Endothelial cell of umbilical vein (primary cell): Measurements from ENCODE around the gene COX4I1. TPM values are rescaled to one million over a fixed set of nuclear protein-coding genes. Genes with fewer than 3 reads are reported as not detected.

Source experiments
- BruUV-seq: library from RNA; stranded (reverse); fragments of 400-500 nt; replicated peaks from 2 replicates; lab custom pipeline; 2021; lab: Mats Ljungman, UMichigan
- CTCF ChIA-PET: fragments of 300-600, 350-600 bp; sonication (Branson Sonifier 250); formaldehyde crosslinking; loops from one replicate; lab custom pipeline; 2021; ENCODE audit warnings: antibody characterized with exemption, inconsistent platforms; lab: Charles Lee
- POLR2A ChIA-PET: fragments of 300-600, 350-600 bp; sonication (Branson Sonifier 250); formaldehyde crosslinking; loops from one replicate; lab custom pipeline; 2021; ENCODE audit warnings: antibody characterized with exemption, inconsistent platforms; lab: Charles Lee
- DNase-seq: peaks from one replicate; pipeline ENCODE4 v3.0.0-alpha.2; 2011; ENCODE audit warnings: low read depth, low spot score
- FAIRE-seq: peaks from 2 replicates; lab custom pipeline; 2011; peaks lifted over from hg19 to GRCh38; lab: Jason Lieb, UNC
- H2AFZ ChIP-seq: 2 replicates; pipeline ENCODE4 v1.6.0; 2012; ENCODE audit warnings: low read depth, low read length, control low read depth, inconsistent platforms
- H3K27ac ChIP-seq: 2 replicates; pipeline ENCODE4 v1.5.1; 2011; ENCODE audit warnings: low read depth, mild to moderate bottlenecking, control low read depth, low read length, moderate library complexity; ENCODE audit not compliant: insufficient read depth
- H3K27me3 ChIP-seq, 2 experiments: 2 replicates each; pipeline versions ENCODE4 v1.6.0 to v1.6.1; 2011; ENCODE audit warnings: low read length in 2 of 2, mixed read lengths in 1 of 2; ENCODE audit not compliant: control insufficient read depth in 2 of 2, insufficient read depth in 2 of 2
- H3K36me3 ChIP-seq, 2 experiments: 2 replicates in 1 of 2; 3 replicates in 1 of 2; pipeline ENCODE4 v1.5.1; 2011; ENCODE audit warnings: low read length in 2 of 2, mild to moderate bottlenecking in 1 of 2, moderate library complexity in 1 of 2; ENCODE audit not compliant: control insufficient read depth in 2 of 2, insufficient read depth in 2 of 2; ENCODE audit errors: extremely low read depth in 1 of 2
- H3K4me1 ChIP-seq: 3 replicates; pipeline ENCODE4 v1.5.1; 2011; ENCODE audit warnings: mild to moderate bottlenecking, low read length; ENCODE audit not compliant: control insufficient read depth, insufficient read depth; ENCODE audit errors: extremely low read depth
- H3K4me2 ChIP-seq: 2 replicates; pipeline ENCODE4 v1.6.1; 2011; ENCODE audit warnings: low read length, control low read depth, mixed read lengths; ENCODE audit not compliant: insufficient read depth
- H3K4me3 ChIP-seq, 3 experiments: fragments of 200-600 bp in 1 of 3; sonication (generic), shearing (Covaris generic) in 1 of 3; replicated peaks in 1 of 3; 2 replicates each; pipeline ENCODE4 v1.5.1; 2011 to 2016; ENCODE audit warnings: control low read depth in 3 of 3, low read length in 3 of 3, mild to moderate bottlenecking in 2 of 3, inconsistent platforms in 1 of 3, low read depth in 1 of 3, moderate library complexity in 1 of 3; ENCODE audit not compliant: insufficient read depth in 1 of 3
- H3K79me2 ChIP-seq: 2 replicates; pipeline ENCODE4 v1.6.0; 2012; ENCODE audit warnings: low read length, inconsistent platforms; ENCODE audit not compliant: control insufficient read depth, insufficient read depth
- H3K9ac ChIP-seq: replicated peaks from 2 replicates; pipeline ENCODE3; 2011; ENCODE audit warnings: low read length, control low read depth; ENCODE audit not compliant: insufficient read depth; ENCODE audit errors: extremely low read depth
- H3K9me1 ChIP-seq: replicated peaks from 3 replicates; pipeline ENCODE4 v1.6.0; 2011; ENCODE audit warnings: mild to moderate bottlenecking, low read length; ENCODE audit not compliant: control insufficient read depth, insufficient read depth; ENCODE audit errors: extremely low read depth
- H3K9me3 ChIP-seq: replicated peaks from 2 replicates; pipeline ENCODE4 v1.5.1; 2012; ENCODE audit warnings: low read length, inconsistent platforms; ENCODE audit not compliant: control insufficient read depth, insufficient read depth
- H4K20me1 ChIP-seq: replicated peaks from 2 replicates; pipeline ENCODE3; 2011; ENCODE audit warnings: mild to moderate bottlenecking, low read length; ENCODE audit not compliant: control insufficient read depth, insufficient read depth; ENCODE audit errors: extremely low read depth
- EZH2 ChIP-seq: IDR thresholded peaks from 2 replicates; pipeline ENCODE4 v1.6.1; 2012; ENCODE audit warnings: borderline replicate concordance, low read depth, mild to moderate bottlenecking, moderate library complexity, low read length, inconsistent platforms; ENCODE audit not compliant: severe bottlenecking
- FOS ChIP-seq: IDR thresholded peaks from 2 replicates; pipeline ENCODE4 v1.6.1; 2011; ENCODE audit warnings: mild to moderate bottlenecking, low read length, moderate library complexity, borderline replicate concordance; ENCODE audit not compliant: insufficient read depth
- GATA2 ChIP-seq: IDR thresholded peaks from 2 replicates; pipeline ENCODE4 v1.7.0; 2011; ENCODE audit warnings: low read depth, mild to moderate bottlenecking, moderate library complexity, mixed read lengths, low read length; ENCODE audit not compliant: insufficient read length, insufficient read depth
- JUN ChIP-seq: IDR thresholded peaks from 2 replicates; pipeline ENCODE4 v1.6.1; 2011; ENCODE audit warnings: borderline replicate concordance, low read depth; ENCODE audit not compliant: insufficient read length, insufficient read depth
- MYC ChIP-seq: IDR thresholded peaks from one replicate; pipeline ENCODE4 v1.6.1; 2011; ENCODE audit warnings: mild to moderate bottlenecking, low read depth, low read length
- POLR2A ChIP-seq: IDR thresholded peaks from 2 replicates; pipeline ENCODE4 v1.6.1; 2012; ENCODE audit warnings: low read depth, mild to moderate bottlenecking, control low read depth, low read length
- POLR2AphosphoS5 ChIP-seq: IDR thresholded peaks from 2 replicates; pipeline ENCODE4 v1.6.1; 2012; ENCODE audit warnings: low read depth, mild to moderate bottlenecking, control low read depth, low read length, moderate library complexity; ENCODE audit not compliant: insufficient read depth
- dilution Hi-C: fragments of 300-500 bp; cut with MboI; formaldehyde crosslinking; loops from one replicate; pipeline ENCODE4 v1.15.0; 2019; ENCODE audit warnings: low sequenced_read_pairs; ENCODE audit not compliant: extremely low pct_ligation_motif_present
- intact Hi-C: fragments of 100-400 bp; cut with micrococcal nuclease; formaldehyde crosslinking; loops from one replicate; pipeline ENCODE4 v1.10.0; 2022
- polyA plus RNA-seq, 4 experiments: library from polyadenylated mRNA; depleted of rRNA in 3 of 4; stranded (reverse) in 3 of 4; unstranded in 1 of 4; fragments of >200 nt; gene quantifications; 2 replicates each; pipeline versions ENCODE4 v1.2.1 to v1.2.3, GENCODE V29; 2011 to 2012; ENCODE audit warnings: missing spikeins in 1 of 4
- total RNA-seq: library from RNA; stranded (reverse); gene quantifications from 2 replicates; pipeline ENCODE4 v1.2.3, GENCODE V29; 2021
- TF ChIP-seq, protein P1 (sequence below), 2 donors: IDR thresholded peaks; 1 replicate in 1 of 2; 2 replicates in 1 of 2; pipeline ENCODE4 v1.5.1; 2011; ENCODE audit warnings: low read length in 2 of 2, mild to moderate bottlenecking in 2 of 2, moderate library complexity in 2 of 2, control low read depth in 1 of 2, inconsistent platforms in 1 of 2, low read depth in 1 of 2; ENCODE audit not compliant: insufficient read depth in 1 of 2; ENCODE audit errors: extremely low read depth in 1 of 2
- TF ChIP-seq, protein P2 (sequence below): IDR thresholded peaks from 2 replicates; pipeline ENCODE4 v1.6.1; 2011; ENCODE audit not compliant: insufficient read depth, insufficient read length

Gene COX4I1
- total and polyA plus RNA-seq, 2 donors (not counting 3 experiments of a cell fraction or from before 2014, with no cell fraction given) = 560 to 953 TPM

DNA sequence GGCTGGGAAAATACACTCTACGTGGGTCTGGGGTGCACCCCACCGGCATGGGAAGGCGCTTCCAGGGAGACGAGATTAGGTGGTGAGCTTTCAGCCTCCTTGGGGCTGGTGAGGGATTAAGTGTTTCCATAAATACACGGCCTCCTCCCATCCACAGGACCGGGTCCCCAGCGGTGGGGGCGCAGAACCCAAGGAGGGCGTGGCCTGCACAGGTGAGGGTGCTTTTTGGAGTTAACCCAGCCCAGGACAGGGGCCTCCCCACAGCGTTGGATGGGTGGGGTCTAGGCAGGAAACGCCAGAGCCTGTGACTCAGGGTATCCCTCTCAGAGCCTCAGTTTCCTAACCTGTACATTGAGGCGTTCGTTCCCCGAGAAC is 49.7 kb upstream of the COX4I1 start:
- Histone ChIP-seq H3K4me1 (peaks cover 28% of the 10 kb centered on the region), H4K20me1 (no peaks in the 10 kb centered on the region), H3K9me3 (no peaks in the 10 kb centered on the region), H3K4me3 (peak overlapping the region in 2 of 3 experiments; percentile 20 to 49), H3K4me2 (peak overlapping the region; percentile 23), H3K79me2 (peaks cover 47% of the 10 kb centered on the region), H2AFZ (no peak overlapping the region), H3K27ac (no peak overlapping the region), H3K27me3 (no peaks in the 10 kb centered on the region), H3K9me1 (no peaks in the 10 kb centered on the region), H3K36me3 (no peaks in the 10 kb centered on the region), H3K9ac (no peak overlapping the region)
- CTCF ChIA-PET = interaction anchor here (0.8 to 1.1 kb wide), 2 partner anchors 34 to 74 kb away, joined by 3 read pairs; no protein-coding TSS in a partner anchor
- TF ChIP-seq EZH2 (no peak), POLR2A (no peak), JUN (no peak), POLR2AphosphoS5 (no peak), MYC (no peak), FOS (no peak), GATA2 (no peak)
- TF ChIP-seq, protein P1, sequence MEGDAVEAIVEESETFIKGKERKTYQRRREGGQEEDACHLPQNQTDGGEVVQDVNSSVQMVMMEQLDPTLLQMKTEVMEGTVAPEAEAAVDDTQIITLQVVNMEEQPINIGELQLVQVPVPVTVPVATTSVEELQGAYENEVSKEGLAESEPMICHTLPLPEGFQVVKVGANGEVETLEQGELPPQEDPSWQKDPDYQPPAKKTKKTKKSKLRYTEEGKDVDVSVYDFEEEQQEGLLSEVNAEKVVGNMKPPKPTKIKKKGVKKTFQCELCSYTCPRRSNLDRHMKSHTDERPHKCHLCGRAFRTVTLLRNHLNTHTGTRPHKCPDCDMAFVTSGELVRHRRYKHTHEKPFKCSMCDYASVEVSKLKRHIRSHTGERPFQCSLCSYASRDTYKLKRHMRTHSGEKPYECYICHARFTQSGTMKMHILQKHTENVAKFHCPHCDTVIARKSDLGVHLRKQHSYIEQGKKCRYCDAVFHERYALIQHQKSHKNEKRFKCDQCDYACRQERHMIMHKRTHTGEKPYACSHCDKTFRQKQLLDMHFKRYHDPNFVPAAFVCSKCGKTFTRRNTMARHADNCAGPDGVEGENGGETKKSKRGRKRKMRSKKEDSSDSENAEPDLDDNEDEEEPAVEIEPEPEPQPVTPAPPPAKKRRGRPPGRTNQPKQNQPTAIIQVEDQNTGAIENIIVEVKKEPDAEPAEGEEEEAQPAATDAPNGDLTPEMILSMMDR (IDR thresholded peaks at IDR 0.05; ENCODE audit: extremely low read depth in 1 of 2, insufficient read depth in 1 of 2, low read depth in 1 of 2, low read length in 2 of 2) = no peak
- TF ChIP-seq, protein P2, sequence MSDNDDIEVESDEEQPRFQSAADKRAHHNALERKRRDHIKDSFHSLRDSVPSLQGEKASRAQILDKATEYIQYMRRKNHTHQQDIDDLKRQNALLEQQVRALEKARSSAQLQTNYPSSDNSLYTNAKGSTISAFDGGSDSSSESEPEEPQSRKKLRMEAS = no peak
- DNase-seq (no peak), FAIRE-seq (no peak)
- BruUV-seq = no TSS peak
- dilution Hi-C loops (no loop called here), intact Hi-C loops (loop anchor here (1.0 to 2.0 kb wide), 3 partner anchors 19 to 61 kb away; partner anchors contain the start of gene GINS2)
- POLR2A ChIA-PET = no interaction called here
